HL-60 (cell line): Measurements from ENCODE around the gene ZNF521.

Source experiments
- GABPA ChIP-seq: IDR thresholded peaks from 2 replicates; pipeline ENCODE4 v1.6.1; 2012; ENCODE audit warnings: low read depth
- TF ChIP-seq, protein P1 (sequence below): IDR thresholded peaks from one replicate; pipeline ENCODE4 v1.5.1; 2011; ENCODE audit warnings: low read length, control low read depth, inconsistent platforms; ENCODE audit not compliant: insufficient read depth

DNA sequence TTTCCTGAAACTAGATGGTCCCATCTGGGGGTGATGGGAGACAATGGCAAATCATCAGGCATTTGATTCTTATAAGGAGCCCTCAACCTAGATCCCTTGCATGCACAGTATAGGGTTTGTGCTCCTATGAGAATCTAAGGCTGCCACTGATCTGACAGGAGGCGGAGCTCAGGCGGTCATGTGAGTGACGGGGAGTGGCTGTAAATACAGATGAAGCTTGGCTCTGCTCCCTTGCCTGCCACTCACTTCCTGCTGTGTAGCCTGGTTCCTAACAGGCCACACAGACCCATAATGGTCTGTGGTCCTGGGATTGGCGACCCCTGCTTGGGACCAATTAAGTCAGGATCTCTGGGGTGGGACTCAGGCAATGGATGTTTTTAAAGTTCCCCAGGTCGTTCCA, 293.4 kb downstream of the ZNF521 start:
- TF ChIP-seq, protein P1, sequence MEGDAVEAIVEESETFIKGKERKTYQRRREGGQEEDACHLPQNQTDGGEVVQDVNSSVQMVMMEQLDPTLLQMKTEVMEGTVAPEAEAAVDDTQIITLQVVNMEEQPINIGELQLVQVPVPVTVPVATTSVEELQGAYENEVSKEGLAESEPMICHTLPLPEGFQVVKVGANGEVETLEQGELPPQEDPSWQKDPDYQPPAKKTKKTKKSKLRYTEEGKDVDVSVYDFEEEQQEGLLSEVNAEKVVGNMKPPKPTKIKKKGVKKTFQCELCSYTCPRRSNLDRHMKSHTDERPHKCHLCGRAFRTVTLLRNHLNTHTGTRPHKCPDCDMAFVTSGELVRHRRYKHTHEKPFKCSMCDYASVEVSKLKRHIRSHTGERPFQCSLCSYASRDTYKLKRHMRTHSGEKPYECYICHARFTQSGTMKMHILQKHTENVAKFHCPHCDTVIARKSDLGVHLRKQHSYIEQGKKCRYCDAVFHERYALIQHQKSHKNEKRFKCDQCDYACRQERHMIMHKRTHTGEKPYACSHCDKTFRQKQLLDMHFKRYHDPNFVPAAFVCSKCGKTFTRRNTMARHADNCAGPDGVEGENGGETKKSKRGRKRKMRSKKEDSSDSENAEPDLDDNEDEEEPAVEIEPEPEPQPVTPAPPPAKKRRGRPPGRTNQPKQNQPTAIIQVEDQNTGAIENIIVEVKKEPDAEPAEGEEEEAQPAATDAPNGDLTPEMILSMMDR = no peak
- TF ChIP-seq GABPA = no peak
